ENCODE measurements around the gene FARSB. TPM values are rescaled to one million over a fixed set of nuclear protein-coding genes. Genes with fewer than 3 reads are reported as not detected.

Gene FARSB
- total RNA-seq, 2 donors from 2014 or later = 7.6 to 11.4 TPM

GRCh38 chr2:222646008-222646407 lies 9.9 kb downstream of the FARSB start:
- no peak overlapping the region for H3K27ac ChIP-seq
- ATAC-seq (no peak), DNase-seq (no peak)
- 82 to 97% methylated on average over 3 of the region's 3 CpGs for WGBS, 2 donors
- no peak overlapping the region for H3K4me3 ChIP-seq
- H3K36me3 ChIP-seq (replicated peaks in 1 of 2; ENCODE audit: insufficient read depth in 1 of 2, low read depth in 2 of 2) = peaks cover 0 to 4% of the 10 kb centered on the region in 2 donors
- H3K27me3 ChIP-seq = no peaks in the 10 kb centered on the region
- no peak for TF ChIP-seq POLR2A (IDR thresholded peaks at IDR 0.05)
- no peak for TF ChIP-seq CTCF (IDR thresholded peaks at IDR 0.05)
- no peaks in the 10 kb centered on the region for H3K9me3 ChIP-seq
- intact Hi-C loops (cut with DNase I) = no loop called here
- H3K4me1 ChIP-seq = peaks cover 12% of the 10 kb centered on the region

GRCh38 chr2:222643134-222643533 lies 12.8 kb downstream of the FARSB start:
- intact Hi-C loops (cut with DNase I) = no loop called here
- H3K27ac ChIP-seq = no peak overlapping the region
- H3K4me1 ChIP-seq = no peaks in the 10 kb centered on the region
- TF ChIP-seq CTCF (IDR thresholded peaks at IDR 0.05) (no peak), POLR2A (IDR thresholded peaks at IDR 0.05) (no peak)
- H3K36me3 ChIP-seq (replicated peaks in 1 of 2; ENCODE audit: insufficient read depth in 1 of 2, low read depth in 2 of 2) = peaks cover 0 to 14% of the 10 kb centered on the region in 2 donors
- no peak overlapping the region for H3K4me3 ChIP-seq
- H3K9me3 ChIP-seq = no peaks in the 10 kb centered on the region
- H3K27me3 ChIP-seq = no peaks in the 10 kb centered on the region
- ATAC-seq = no peak
- DNase-seq = no peak
- WGBS, 2 donors = 80 to 84% methylated on average over 1 of the region's 1 CpG

GRCh38 chr2:222641336-222641735 lies 14.6 kb downstream of the FARSB start:
- Histone ChIP-seq H3K9me3 (no peaks in the 10 kb centered on the region), H3K36me3 (replicated peaks in 1 of 2; ENCODE audit: insufficient read depth in 1 of 2, low read depth in 2 of 2) (peaks cover 0 to 19% of the 10 kb centered on the region in 2 donors), H3K4me1 (no peaks in the 10 kb centered on the region), H3K4me3 (no peak overlapping the region), H3K27ac (no peak overlapping the region), H3K27me3 (no peaks in the 10 kb centered on the region)
- TF ChIP-seq CTCF (IDR thresholded peaks at IDR 0.05) = no peak
- TF ChIP-seq POLR2A (IDR thresholded peaks at IDR 0.05) = no peak
- ATAC-seq = no peak
- 96 to 100% methylated on average over 2 of the region's 2 CpGs for WGBS, 2 donors
- intact Hi-C loops (cut with DNase I) = no loop called here
- DNase-seq = no peak

- Histone ChIP-seq H3K27ac (no peak overlapping the region), H3K9me3 (no peaks in the 10 kb centered on the region), H3K27me3 (no peaks in the 10 kb centered on the region), H3K36me3 (replicated peaks in 1 of 2; ENCODE audit: insufficient read depth in 1 of 2, low read depth in 2 of 2) (peaks cover 0 to 21% of the 10 kb centered on the region in 2 donors), H3K4me1 (no peaks in the 10 kb centered on the region), H3K4me3 (no peak overlapping the region)
- TF ChIP-seq CTCF (IDR thresholded peaks at IDR 0.05) (no peak), POLR2A (IDR thresholded peaks at IDR 0.05) (no peak)
- ATAC-seq = no peak
- no peak for DNase-seq
- WGBS, 2 donors = 93 to 100% methylated on average over 1 of the region's 1 CpG
- intact Hi-C loops (cut with DNase I) = no loop called here
Measured at GRCh38 chr2:222637067-222637466, 18.8 kb downstream of the FARSB start.

GRCh38 chr2:222635295-222635694 lies 20.6 kb downstream of the FARSB start:
- ATAC-seq (no peak), DNase-seq (no peak)
- WGBS, 2 donors = 72 to 76% methylated on average over 1 of the region's 1 CpG
- intact Hi-C loops (cut with DNase I) = no loop called here
- Histone ChIP-seq H3K4me3 (no peak overlapping the region), H3K9me3 (no peaks in the 10 kb centered on the region), H3K27me3 (no peaks in the 10 kb centered on the region), H3K36me3 (replicated peaks in 1 of 2; ENCODE audit: insufficient read depth in 1 of 2, low read depth in 2 of 2) (peaks cover 0 to 26% of the 10 kb centered on the region in 2 donors), H3K27ac (no peak overlapping the region), H3K4me1 (no peaks in the 10 kb centered on the region)
- no peak for TF ChIP-seq CTCF (IDR thresholded peaks at IDR 0.05)
- no peak for TF ChIP-seq POLR2A (IDR thresholded peaks at IDR 0.05)

All from body of pancreas (tissue), 4 donors.